ENCODE data around the gene DPF3. TPM values are rescaled to one million over a fixed set of nuclear protein-coding genes. Genes with fewer than 3 reads are reported as not detected.

The DPF3 gene
- total RNA-seq, 1 donor from 2014 or later: 3.0 TPM

DNA sequence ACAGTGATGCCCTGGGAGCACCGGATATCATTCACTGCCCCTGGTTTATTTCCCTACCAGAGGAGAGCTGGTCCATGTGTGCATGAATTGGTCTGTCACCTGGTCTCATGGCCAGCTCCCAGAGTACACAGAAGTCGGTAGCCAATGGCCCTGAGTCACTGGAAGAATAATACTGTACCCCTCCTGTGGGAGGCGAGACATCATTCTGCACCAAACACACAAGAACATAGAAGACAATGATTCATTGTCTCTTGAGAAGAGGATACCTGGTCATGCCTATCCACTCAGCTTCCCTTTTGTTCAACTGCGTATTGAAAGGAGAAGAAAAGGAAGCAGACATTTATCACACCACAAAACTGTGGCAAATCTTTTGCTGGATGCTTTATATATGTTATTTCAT lies 216.2 kb downstream of the DPF3 start:
- peaks cover 5% of the 10 kb centered on the region for H3K27me3 Mint-ChIP-seq (ENCODE audit: unreplicated experiment)
- H3K9me3 Mint-ChIP-seq (ENCODE audit: unreplicated experiment): no peaks in the 10 kb centered on the region
- H3K36me3 Mint-ChIP-seq (ENCODE audit: low read depth, unreplicated experiment): no peaks in the 10 kb centered on the region
- H3K4me3 Mint-ChIP-seq (ENCODE audit: unreplicated experiment): no peak overlapping the region
- H3K4me1 Mint-ChIP-seq (ENCODE audit: unreplicated experiment): peaks cover 4% of the 10 kb centered on the region
- no peak overlapping the region for H3K27ac Mint-ChIP-seq (ENCODE audit: unreplicated experiment)
- TF ChIP-seq, protein P1, sequence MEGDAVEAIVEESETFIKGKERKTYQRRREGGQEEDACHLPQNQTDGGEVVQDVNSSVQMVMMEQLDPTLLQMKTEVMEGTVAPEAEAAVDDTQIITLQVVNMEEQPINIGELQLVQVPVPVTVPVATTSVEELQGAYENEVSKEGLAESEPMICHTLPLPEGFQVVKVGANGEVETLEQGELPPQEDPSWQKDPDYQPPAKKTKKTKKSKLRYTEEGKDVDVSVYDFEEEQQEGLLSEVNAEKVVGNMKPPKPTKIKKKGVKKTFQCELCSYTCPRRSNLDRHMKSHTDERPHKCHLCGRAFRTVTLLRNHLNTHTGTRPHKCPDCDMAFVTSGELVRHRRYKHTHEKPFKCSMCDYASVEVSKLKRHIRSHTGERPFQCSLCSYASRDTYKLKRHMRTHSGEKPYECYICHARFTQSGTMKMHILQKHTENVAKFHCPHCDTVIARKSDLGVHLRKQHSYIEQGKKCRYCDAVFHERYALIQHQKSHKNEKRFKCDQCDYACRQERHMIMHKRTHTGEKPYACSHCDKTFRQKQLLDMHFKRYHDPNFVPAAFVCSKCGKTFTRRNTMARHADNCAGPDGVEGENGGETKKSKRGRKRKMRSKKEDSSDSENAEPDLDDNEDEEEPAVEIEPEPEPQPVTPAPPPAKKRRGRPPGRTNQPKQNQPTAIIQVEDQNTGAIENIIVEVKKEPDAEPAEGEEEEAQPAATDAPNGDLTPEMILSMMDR (IDR thresholded peaks at IDR 0.05; ENCODE audit: unreplicated experiment): no peak
- no peak for DNase-seq (ENCODE audit: low spot score)

DNA sequence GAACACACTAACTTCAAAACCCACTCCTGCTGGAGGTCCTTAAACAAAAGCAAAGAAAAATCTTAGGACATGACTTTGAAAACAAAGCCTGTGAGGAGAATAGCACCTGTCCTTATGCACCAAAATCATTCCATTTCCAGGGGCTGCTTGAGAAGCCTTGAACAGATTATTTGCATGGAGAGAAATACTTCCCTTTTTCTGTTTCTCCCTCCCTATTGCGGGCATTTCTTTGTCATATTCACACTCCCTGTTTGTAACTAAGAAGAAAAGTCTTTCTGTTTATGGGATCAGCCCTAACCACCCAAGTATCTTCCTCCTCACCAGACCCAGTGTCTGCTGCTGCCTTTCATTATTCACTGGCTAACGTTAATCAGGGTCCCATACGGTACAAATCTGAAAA lies 218.8 kb downstream of the DPF3 start:
- TF ChIP-seq, protein P1 (IDR thresholded peaks at IDR 0.05; ENCODE audit: unreplicated experiment): no peak
- H3K9me3 Mint-ChIP-seq (ENCODE audit: unreplicated experiment): no peaks in the 10 kb centered on the region

DNA sequence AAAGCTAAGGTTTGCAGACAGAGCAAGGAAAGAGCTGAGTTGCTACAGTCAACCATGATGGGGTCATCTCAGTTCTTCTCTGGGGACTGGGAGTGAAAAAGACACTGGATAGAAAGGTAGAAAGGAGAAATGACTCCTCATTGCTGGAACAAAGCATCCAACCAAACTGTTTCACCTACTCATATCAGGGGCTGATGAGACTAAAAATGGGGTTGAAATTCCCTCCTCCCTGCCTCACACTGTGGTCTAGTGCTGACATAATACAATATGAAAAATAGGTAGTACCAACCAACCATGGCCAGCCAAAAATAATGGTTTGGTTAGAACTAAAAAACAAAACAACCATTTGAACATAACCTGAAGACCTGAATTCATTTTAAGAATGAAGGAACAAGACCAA lies 220.7 kb downstream of the DPF3 start:
- H3K4me1 Mint-ChIP-seq (ENCODE audit: unreplicated experiment): peaks cover 4% of the 10 kb centered on the region
- no peak overlapping the region for H3K4me3 Mint-ChIP-seq (ENCODE audit: unreplicated experiment)
- no peak for DNase-seq (ENCODE audit: low spot score)
- no peak overlapping the region for H3K27ac Mint-ChIP-seq (ENCODE audit: unreplicated experiment)
- H3K9me3 Mint-ChIP-seq (ENCODE audit: unreplicated experiment): no peaks in the 10 kb centered on the region
- TF ChIP-seq, protein P1 (IDR thresholded peaks at IDR 0.05; ENCODE audit: unreplicated experiment): no peak
- no peaks in the 10 kb centered on the region for H3K27me3 Mint-ChIP-seq (ENCODE audit: unreplicated experiment)
- H3K36me3 Mint-ChIP-seq (ENCODE audit: low read depth, unreplicated experiment): no peaks in the 10 kb centered on the region

More for the DNA sequence above, 218.8 kb downstream of the DPF3 start:
- Mint-ChIP-seq H3K36me3 (ENCODE audit: low read depth, unreplicated experiment) (no peaks in the 10 kb centered on the region), H3K27ac (ENCODE audit: unreplicated experiment) (no peak overlapping the region), H3K27me3 (ENCODE audit: unreplicated experiment) (peaks cover 3% of the 10 kb centered on the region), H3K4me3 (ENCODE audit: unreplicated experiment) (no peak overlapping the region), H3K4me1 (ENCODE audit: unreplicated experiment) (peaks cover 7% of the 10 kb centered on the region)
- no peak for DNase-seq (ENCODE audit: low spot score)

DNA sequence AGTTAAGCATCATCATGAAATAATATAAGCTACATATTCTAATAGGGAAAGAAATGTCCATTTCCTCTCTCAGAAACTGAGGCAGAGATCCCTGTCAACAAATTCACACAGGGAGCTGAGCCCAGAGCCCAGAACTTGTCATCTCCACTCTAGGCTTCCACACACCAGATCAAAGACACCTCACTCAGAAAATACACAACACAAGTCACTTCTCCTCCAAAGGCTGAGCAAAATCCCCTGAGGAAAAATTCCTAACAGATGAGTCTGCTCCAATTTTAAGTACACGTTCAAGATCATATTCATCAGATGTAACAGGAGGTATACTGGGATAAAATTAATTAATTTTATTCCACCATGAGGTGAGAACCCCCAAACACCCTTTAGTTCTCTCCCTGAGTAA lies 227.3 kb downstream of the DPF3 start:
- no peaks in the 10 kb centered on the region for H3K9me3 Mint-ChIP-seq (ENCODE audit: unreplicated experiment)
- H3K27ac Mint-ChIP-seq (ENCODE audit: unreplicated experiment): no peak overlapping the region
- H3K4me1 Mint-ChIP-seq (ENCODE audit: unreplicated experiment): peaks cover 2% of the 10 kb centered on the region
- no peak for DNase-seq (ENCODE audit: low spot score)
- no peak overlapping the region for H3K4me3 Mint-ChIP-seq (ENCODE audit: unreplicated experiment)
- H3K36me3 Mint-ChIP-seq (ENCODE audit: low read depth, unreplicated experiment): no peaks in the 10 kb centered on the region
- TF ChIP-seq, protein P1 (IDR thresholded peaks at IDR 0.05; ENCODE audit: unreplicated experiment): no peak
- no peaks in the 10 kb centered on the region for H3K27me3 Mint-ChIP-seq (ENCODE audit: unreplicated experiment)

DNA sequence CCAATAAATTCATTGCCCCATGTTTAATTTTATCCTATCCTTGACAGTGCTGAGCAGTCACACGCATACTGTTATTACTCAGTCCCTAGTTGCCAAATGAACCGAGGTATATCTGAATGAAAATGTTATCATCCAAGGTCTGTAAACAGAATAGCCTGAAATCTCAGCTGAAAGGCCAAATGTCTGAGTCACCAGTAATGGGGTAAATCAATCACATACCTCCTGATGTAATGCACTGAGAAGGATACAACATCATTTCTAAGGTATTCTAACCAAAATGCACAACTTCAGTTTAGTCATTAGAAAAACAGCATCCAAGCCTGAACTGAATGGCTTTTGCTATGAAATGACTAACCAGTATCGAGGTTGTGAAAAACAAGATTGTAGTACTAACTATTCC lies 228.6 kb downstream of the DPF3 start:
- TF ChIP-seq, protein P1 (IDR thresholded peaks at IDR 0.05; ENCODE audit: unreplicated experiment): no peak
- no peaks in the 10 kb centered on the region for H3K9me3 Mint-ChIP-seq (ENCODE audit: unreplicated experiment)
- H3K4me3 Mint-ChIP-seq (ENCODE audit: unreplicated experiment): no peak overlapping the region
- no peak overlapping the region for H3K27ac Mint-ChIP-seq (ENCODE audit: unreplicated experiment)
- no peak for DNase-seq (ENCODE audit: low spot score)
- no peaks in the 10 kb centered on the region for H3K27me3 Mint-ChIP-seq (ENCODE audit: unreplicated experiment)
- peaks cover 2% of the 10 kb centered on the region for H3K4me1 Mint-ChIP-seq (ENCODE audit: unreplicated experiment)
- no peaks in the 10 kb centered on the region for H3K36me3 Mint-ChIP-seq (ENCODE audit: low read depth, unreplicated experiment)

All from endothelial cell (in vitro differentiated cells).